Activated CD8-positive, alpha-beta memory T cell treated with anti-CD3 and anti-CD28 coated beads, Interleukin-2, amount 10 ng/mL, durations not matched to agents 7 days and 5 days (primary cell): ENCODE data around the gene SERPINA3. TPM values are rescaled to one million over a fixed set of nuclear protein-coding genes. Genes with fewer than 3 reads are reported as not detected.
"Not testable (repeated sequence)": the region's sequence is repeated elsewhere in the genome, so short reads cannot be mapped to it uniquely, and the experiment has no call there.

Experiments used
- ATAC-seq: fragments of 150-1000 bp; cut with Tn5 transposase; one replicate; pipeline ENCODE4 v1.10.0; 2021; ENCODE audit warnings: moderate library complexity
- CTCF ChIA-PET: fragments of 350-600 bp; sonication (Branson Sonifier 250); formaldehyde crosslinking; loops from one replicate; lab custom pipeline; 2021; ENCODE audit warnings: antibody characterized with exemption; lab: Charles Lee
- DNase-seq: peaks from one replicate; pipeline ENCODE4 v3.0.0-alpha.2; 2020
- H3K27ac Mint-ChIP-seq: one replicate; pipeline ENCODE4 v1.8.0; 2021; ENCODE audit warnings: mild to moderate bottlenecking, mixed read lengths
- H3K27me3 Mint-ChIP-seq: one replicate; pipeline ENCODE4 v1.8.0; 2021; ENCODE audit warnings: mixed read lengths
- H3K36me3 Mint-ChIP-seq: one replicate; pipeline ENCODE4 v1.8.0; 2021; ENCODE audit warnings: mild to moderate bottlenecking, mixed read lengths
- H3K4me1 Mint-ChIP-seq: one replicate; pipeline ENCODE4 v1.8.0; 2021; ENCODE audit warnings: mixed read lengths
- H3K4me3 Mint-ChIP-seq: one replicate; pipeline ENCODE4 v1.8.0; 2021; ENCODE audit warnings: mild to moderate bottlenecking, moderate library complexity, mixed read lengths
- H3K9me3 Mint-ChIP-seq: one replicate; pipeline ENCODE4 v1.8.0; 2022; ENCODE audit warnings: low read depth, mixed read lengths
- total RNA-seq, 2 experiments: library from RNA; stranded (reverse); gene quantifications; one replicate each; pipeline ENCODE4 v1.2.3, GENCODE V29; 2021

The SERPINA3 gene
- total RNA-seq, 2 experiments from 2014 or later = not detected

GRCh38 chr14:94593376-94593748 lies 18.8 kb upstream of the SERPINA3 start:
- no peak overlapping the region for H3K27ac Mint-ChIP-seq
- DNase-seq (no peak), ATAC-seq (no peak)
- no peaks in the 10 kb centered on the region for H3K27me3 Mint-ChIP-seq
- H3K4me3 Mint-ChIP-seq = no peak overlapping the region
- H3K36me3 Mint-ChIP-seq = no peaks in the 10 kb centered on the region
- no peaks in the 10 kb centered on the region for H3K4me1 Mint-ChIP-seq
- CTCF ChIA-PET = no interaction called here
- H3K9me3 Mint-ChIP-seq = no peaks in the 10 kb centered on the region

GRCh38 chr14:94593749-94594431 lies 18.3 kb upstream of the SERPINA3 start:
- no peaks in the 10 kb centered on the region for H3K36me3 Mint-ChIP-seq
- no peaks in the 10 kb centered on the region for H3K27me3 Mint-ChIP-seq
- H3K9me3 Mint-ChIP-seq = no peaks in the 10 kb centered on the region
- DNase-seq (no peak), ATAC-seq (no peak)
- no peak overlapping the region for H3K27ac Mint-ChIP-seq
- CTCF ChIA-PET = no interaction called here
- no peak overlapping the region for H3K4me3 Mint-ChIP-seq
- no peaks in the 10 kb centered on the region for H3K4me1 Mint-ChIP-seq

- no peaks in the 10 kb centered on the region for H3K9me3 Mint-ChIP-seq
These were observed 17.8 kb upstream of the SERPINA3 start for GRCh38 chr14:94594441-94594840.

GRCh38 chr14:94595912-94596311 lies 16.3 kb upstream of the SERPINA3 start:
- Mint-ChIP-seq H3K27me3 (no peaks in the 10 kb centered on the region), H3K4me3 (no peak overlapping the region), H3K9me3 (no peaks in the 10 kb centered on the region), H3K4me1 (no peaks in the 10 kb centered on the region), H3K36me3 (no peaks in the 10 kb centered on the region), H3K27ac (no peak overlapping the region)
- no peak for ATAC-seq
- CTCF ChIA-PET = no interaction called here
- DNase-seq = no peak

More at GRCh38 chr14:94594441-94594840, 17.8 kb upstream of the SERPINA3 start:
- DNase-seq (no peak), ATAC-seq (no peak)
- Mint-ChIP-seq H3K4me1 (no peaks in the 10 kb centered on the region), H3K27me3 (no peaks in the 10 kb centered on the region), H3K4me3 (no peak overlapping the region), H3K36me3 (no peaks in the 10 kb centered on the region), H3K27ac (no peak overlapping the region)
- CTCF ChIA-PET = no interaction called here

- Mint-ChIP-seq H3K4me3 (no peak overlapping the region), H3K9me3 (no peaks in the 10 kb centered on the region), H3K27ac (no peak overlapping the region)
These were observed 15.8 kb upstream of the SERPINA3 start for GRCh38 chr14:94596361-94596760.

GRCh38 chr14:94597788-94598187 lies 14.4 kb upstream of the SERPINA3 start:
- Mint-ChIP-seq H3K4me1 (no peaks in the 10 kb centered on the region), H3K27me3 (no peaks in the 10 kb centered on the region), H3K4me3 (no peak overlapping the region), H3K9me3 (no peaks in the 10 kb centered on the region), H3K36me3 (no peaks in the 10 kb centered on the region), H3K27ac (no peak overlapping the region)
- CTCF ChIA-PET = no interaction called here
- DNase-seq = no peak
- no peak for ATAC-seq

More at GRCh38 chr14:94596361-94596760, 15.8 kb upstream of the SERPINA3 start:
- DNase-seq (no peak), ATAC-seq (no peak)
- Mint-ChIP-seq H3K4me1 (no peaks in the 10 kb centered on the region), H3K36me3 (no peaks in the 10 kb centered on the region), H3K27me3 (no peaks in the 10 kb centered on the region)
- CTCF ChIA-PET = no interaction called here

GRCh38 chr14:94598506-94598815 lies 13.7 kb upstream of the SERPINA3 start:
- H3K27me3 Mint-ChIP-seq = no peaks in the 10 kb centered on the region
- H3K27ac Mint-ChIP-seq = no peak overlapping the region
- no peaks in the 10 kb centered on the region for H3K36me3 Mint-ChIP-seq
- H3K4me3 Mint-ChIP-seq = no peak overlapping the region
- no peak for ATAC-seq
- H3K4me1 Mint-ChIP-seq = no peaks in the 10 kb centered on the region
- DNase-seq = no peak
- CTCF ChIA-PET = no interaction called here
- no peaks in the 10 kb centered on the region for H3K9me3 Mint-ChIP-seq

- Mint-ChIP-seq H3K27ac (no peak overlapping the region), H3K36me3 (no peaks in the 10 kb centered on the region), H3K27me3 (no peaks in the 10 kb centered on the region), H3K9me3 (no peaks in the 10 kb centered on the region), H3K4me1 (no peaks in the 10 kb centered on the region), H3K4me3 (no peak overlapping the region)
- ATAC-seq = no peak
- CTCF ChIA-PET = no interaction called here
- no peak for DNase-seq
These were observed 13.2 kb upstream of the SERPINA3 start for GRCh38 chr14:94598816-94599655.

GRCh38 chr14:94599656-94600004 lies 12.6 kb upstream of the SERPINA3 start:
- Mint-ChIP-seq H3K4me3 (no peak overlapping the region), H3K4me1 (no peaks in the 10 kb centered on the region), H3K36me3 (no peaks in the 10 kb centered on the region), H3K9me3 (no peaks in the 10 kb centered on the region), H3K27ac (no peak overlapping the region), H3K27me3 (no peaks in the 10 kb centered on the region)
- CTCF ChIA-PET = no interaction called here
- ATAC-seq = no peak
- DNase-seq = no peak

GRCh38 chr14:94600148-94600545 lies 12.0 kb upstream of the SERPINA3 start:
- Mint-ChIP-seq H3K9me3 (no peaks in the 10 kb centered on the region), H3K36me3 (no peaks in the 10 kb centered on the region), H3K4me3 (no peak overlapping the region), H3K27me3 (no peaks in the 10 kb centered on the region), H3K4me1 (no peaks in the 10 kb centered on the region), H3K27ac (no peak overlapping the region)
- no peak for ATAC-seq
- no peak for DNase-seq
- CTCF ChIA-PET = no interaction called here

GRCh38 chr14:94601884-94602391 lies 10.3 kb upstream of the SERPINA3 start:
- no peaks in the 10 kb centered on the region for H3K4me1 Mint-ChIP-seq
- no peak overlapping the region for H3K4me3 Mint-ChIP-seq
- DNase-seq (no peak), ATAC-seq (no peak)
- CTCF ChIA-PET = no interaction called here
- H3K9me3 Mint-ChIP-seq = no peaks in the 10 kb centered on the region
- H3K36me3 Mint-ChIP-seq = no peaks in the 10 kb centered on the region
- H3K27me3 Mint-ChIP-seq = no peaks in the 10 kb centered on the region
- H3K27ac Mint-ChIP-seq = no peak overlapping the region

- no peaks in the 10 kb centered on the region for H3K4me1 Mint-ChIP-seq
- DNase-seq (no peak), ATAC-seq (no peak)
- no peaks in the 10 kb centered on the region for H3K27me3 Mint-ChIP-seq
- no peak overlapping the region for H3K4me3 Mint-ChIP-seq
- no peaks in the 10 kb centered on the region for H3K9me3 Mint-ChIP-seq
- CTCF ChIA-PET = no interaction called here
- no peak overlapping the region for H3K27ac Mint-ChIP-seq
- H3K36me3 Mint-ChIP-seq = no peaks in the 10 kb centered on the region
These were observed 9.5 kb upstream of the SERPINA3 start for GRCh38 chr14:94602722-94603121.

- CTCF ChIA-PET = no interaction called here
- Mint-ChIP-seq H3K27ac (no peak overlapping the region), H3K4me1 (no peaks in the 10 kb centered on the region), H3K36me3 (no peaks in the 10 kb centered on the region), H3K9me3 (no peaks in the 10 kb centered on the region), H3K4me3 (no peak overlapping the region), H3K27me3 (no peaks in the 10 kb centered on the region)
- no peak for DNase-seq
- ATAC-seq = no peak
These were observed 6.8 kb upstream of the SERPINA3 start for GRCh38 chr14:94605361-94605760.

GRCh38 chr14:94608966-94609365 lies 3.2 kb upstream of the SERPINA3 start:
- ATAC-seq, CTCF ChIA-PET, H3K36me3 Mint-ChIP-seq, H3K4me1 Mint-ChIP-seq, H3K4me3 Mint-ChIP-seq, H3K27ac Mint-ChIP-seq, H3K27me3 Mint-ChIP-seq, DNase-seq, H3K9me3 Mint-ChIP-seq: not testable (repeated sequence)
